ENCODE results near the gene DKK3.

DKK3 gene

DNA sequence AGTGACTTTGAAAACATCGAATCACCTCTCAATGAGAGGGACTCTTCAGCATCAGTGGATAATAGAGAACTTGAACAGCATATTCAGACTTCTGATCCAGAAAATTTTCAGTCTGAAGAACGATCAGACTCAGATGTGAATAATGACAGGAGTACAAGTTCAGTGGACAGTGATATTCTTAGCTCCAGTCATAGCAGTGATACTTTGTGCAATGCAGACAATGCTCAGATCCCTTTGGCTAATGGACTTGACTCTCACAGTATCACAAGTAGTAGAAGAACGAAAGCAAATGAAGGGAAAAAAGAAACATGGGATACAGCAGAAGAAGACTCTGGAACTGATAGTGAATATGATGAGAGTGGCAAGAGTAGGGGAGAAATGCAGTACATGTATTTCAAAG lies 65.8 kb downstream of the DKK3 start:
- Histone ChIP-seq H3K4me3 (no peak overlapping the region), H3K27ac (no peak overlapping the region)
- no peak for DNase-seq (ENCODE audit: low spot score)
- TF ChIP-seq, protein P1, sequence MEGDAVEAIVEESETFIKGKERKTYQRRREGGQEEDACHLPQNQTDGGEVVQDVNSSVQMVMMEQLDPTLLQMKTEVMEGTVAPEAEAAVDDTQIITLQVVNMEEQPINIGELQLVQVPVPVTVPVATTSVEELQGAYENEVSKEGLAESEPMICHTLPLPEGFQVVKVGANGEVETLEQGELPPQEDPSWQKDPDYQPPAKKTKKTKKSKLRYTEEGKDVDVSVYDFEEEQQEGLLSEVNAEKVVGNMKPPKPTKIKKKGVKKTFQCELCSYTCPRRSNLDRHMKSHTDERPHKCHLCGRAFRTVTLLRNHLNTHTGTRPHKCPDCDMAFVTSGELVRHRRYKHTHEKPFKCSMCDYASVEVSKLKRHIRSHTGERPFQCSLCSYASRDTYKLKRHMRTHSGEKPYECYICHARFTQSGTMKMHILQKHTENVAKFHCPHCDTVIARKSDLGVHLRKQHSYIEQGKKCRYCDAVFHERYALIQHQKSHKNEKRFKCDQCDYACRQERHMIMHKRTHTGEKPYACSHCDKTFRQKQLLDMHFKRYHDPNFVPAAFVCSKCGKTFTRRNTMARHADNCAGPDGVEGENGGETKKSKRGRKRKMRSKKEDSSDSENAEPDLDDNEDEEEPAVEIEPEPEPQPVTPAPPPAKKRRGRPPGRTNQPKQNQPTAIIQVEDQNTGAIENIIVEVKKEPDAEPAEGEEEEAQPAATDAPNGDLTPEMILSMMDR (IDR thresholded peaks at IDR 0.05), result no peak

DNA sequence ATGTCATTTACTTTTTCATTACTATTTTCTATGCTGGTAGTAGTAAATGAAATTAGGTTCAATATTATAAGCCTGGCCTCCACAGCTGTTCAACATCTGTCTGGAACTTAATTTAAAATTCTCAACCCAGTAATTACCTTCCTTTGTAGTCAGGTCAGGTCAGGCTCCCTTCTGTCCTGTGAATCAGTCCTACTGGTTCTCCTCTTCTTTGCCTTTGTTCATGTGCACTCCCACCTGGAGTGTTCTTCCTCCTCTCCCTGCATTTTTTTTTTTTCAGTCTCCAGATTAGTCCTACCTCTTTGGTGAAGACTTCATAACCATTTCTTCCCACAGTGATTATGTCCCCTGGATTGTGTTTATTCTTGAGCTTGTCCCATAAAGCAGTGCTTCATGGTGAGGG lies 67.9 kb downstream of the DKK3 start:
- no peak overlapping the region for H3K27ac ChIP-seq
- H3K4me3 ChIP-seq, result no peak overlapping the region
- no peak for DNase-seq (ENCODE audit: low spot score)
- TF ChIP-seq, protein P1 (IDR thresholded peaks at IDR 0.05), result no peak

DNA sequence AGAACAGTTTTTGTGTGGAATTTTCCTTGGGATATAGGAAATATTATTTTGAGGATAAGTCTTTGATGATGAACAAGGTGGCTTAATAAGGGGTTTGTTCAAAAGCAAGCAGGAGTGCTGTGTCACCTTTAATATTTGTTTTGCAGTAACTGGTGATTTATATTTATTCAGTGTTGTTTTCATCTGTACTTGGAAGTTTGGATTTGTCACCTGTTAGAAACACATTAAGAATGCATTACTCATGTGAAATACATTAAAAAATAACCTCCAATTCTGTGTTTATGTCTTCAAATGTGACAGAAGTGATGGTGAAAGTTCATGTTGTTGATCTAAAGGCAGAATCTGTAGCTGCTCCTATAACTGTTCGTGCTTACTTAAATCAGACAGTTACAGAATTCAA lies 70.5 kb downstream of the DKK3 start:
- H3K4me3 ChIP-seq, result no peak overlapping the region
- no peak for DNase-seq (ENCODE audit: low spot score)
- H3K27ac ChIP-seq, result no peak overlapping the region
- TF ChIP-seq, protein P1 (IDR thresholded peaks at IDR 0.05), result no peak

DNA sequence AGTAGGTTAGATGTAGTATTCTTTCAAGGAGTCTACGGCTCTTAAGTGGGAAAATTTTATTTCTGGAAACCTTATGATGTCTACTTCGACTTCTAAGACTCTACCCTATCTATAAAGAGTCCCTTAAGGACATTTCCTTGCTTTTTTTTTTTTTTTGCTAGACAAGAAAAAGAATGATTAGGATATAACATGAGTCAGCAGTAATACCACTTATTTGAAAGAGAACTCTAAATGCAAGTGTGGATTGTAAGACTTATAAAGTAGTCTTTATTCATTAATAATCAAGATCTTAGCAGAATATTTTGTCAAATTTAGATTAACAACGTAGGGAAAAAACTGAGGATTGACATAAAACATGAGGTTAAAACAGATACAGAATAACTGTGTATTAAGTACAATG lies 71.0 kb downstream of the DKK3 start:
- TF ChIP-seq, protein P1 (IDR thresholded peaks at IDR 0.05), result no peak
- no peak for DNase-seq (ENCODE audit: low spot score)
- Histone ChIP-seq H3K4me3 (no peak overlapping the region), H3K27ac (no peak overlapping the region)

DNA sequence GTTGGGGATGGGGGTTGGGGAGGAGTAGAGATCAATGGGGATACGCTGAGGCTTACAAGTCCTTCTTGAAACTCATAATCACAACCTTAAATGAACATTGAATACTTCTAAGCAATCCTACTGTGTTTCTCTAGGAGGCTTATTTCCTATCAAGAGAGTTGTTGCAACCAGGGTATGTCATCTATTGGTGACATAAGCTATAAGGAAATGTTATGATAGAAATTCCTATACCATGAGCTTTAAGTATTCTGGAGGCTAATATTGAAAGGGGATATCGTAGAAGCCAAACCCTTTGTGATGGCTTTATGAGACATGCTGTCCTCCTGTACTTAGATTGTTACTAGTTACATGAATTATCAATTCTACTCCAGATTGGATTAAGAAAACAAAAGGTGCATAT lies 72.9 kb downstream of the DKK3 start:
- Histone ChIP-seq H3K27ac (no peak overlapping the region), H3K4me3 (no peak overlapping the region)
- no peak for DNase-seq (ENCODE audit: low spot score)
- TF ChIP-seq, protein P1 (IDR thresholded peaks at IDR 0.05), result no peak

DNA sequence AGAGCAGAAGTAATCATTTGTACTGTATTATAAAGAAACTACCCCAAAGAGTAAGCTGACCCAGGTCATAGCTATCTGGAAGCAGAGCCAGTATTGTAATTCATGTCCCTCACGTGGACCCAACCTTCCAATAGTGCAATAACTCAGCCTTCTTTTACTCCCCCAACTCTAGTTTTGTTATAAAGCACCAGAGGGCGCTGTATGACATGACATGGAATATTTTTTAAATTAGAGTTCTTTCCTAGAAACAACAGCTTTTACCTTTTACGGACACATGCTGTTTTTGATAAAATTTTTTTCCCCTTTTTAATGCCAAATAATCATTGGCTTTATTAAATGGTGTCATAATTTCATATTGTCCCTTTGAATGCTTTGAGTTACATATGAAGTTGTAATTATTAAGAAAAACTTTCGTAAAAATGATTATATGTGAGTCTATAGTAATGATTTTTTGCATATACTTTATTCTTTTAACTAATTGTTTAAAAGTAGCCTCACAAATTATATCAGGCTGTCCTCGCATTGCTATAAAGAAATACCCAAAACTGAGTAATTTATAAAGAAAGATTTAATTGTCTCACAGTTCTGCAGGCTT lies 76.9 kb downstream of the DKK3 start:
- DNase-seq (ENCODE audit: low spot score), result no peak
- Histone ChIP-seq H3K27ac (no peak overlapping the region), H3K4me3 (no peak overlapping the region)
- TF ChIP-seq, protein P1 (IDR thresholded peaks at IDR 0.05), result peak; percentile 40

DNA sequence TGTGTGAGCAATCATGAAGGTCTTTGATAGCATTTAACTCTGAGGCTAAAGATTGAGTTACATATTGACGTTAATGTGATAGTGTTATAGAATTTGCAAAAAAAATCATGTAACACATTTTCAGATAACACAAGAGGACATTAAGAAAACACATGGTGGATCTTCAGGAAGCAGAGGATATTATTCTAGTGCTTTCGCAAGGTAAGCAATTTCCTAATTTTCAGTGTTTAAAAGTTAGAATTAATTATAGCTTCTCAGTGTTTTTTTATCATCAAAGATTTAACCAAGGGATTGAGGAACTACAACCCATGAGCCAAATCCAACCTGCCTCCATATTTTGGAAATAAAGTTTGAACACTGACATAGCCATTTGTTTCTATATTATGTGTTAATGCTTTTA lies 78.5 kb downstream of the DKK3 start:
- TF ChIP-seq, protein P1 (IDR thresholded peaks at IDR 0.05), result no peak
- no peak overlapping the region for H3K27ac ChIP-seq
- DNase-seq (ENCODE audit: low spot score), result no peak
- H3K4me3 ChIP-seq, result no peak overlapping the region
